Suprapubic skin (tissue), 4 donors: ENCODE data around the gene SEC16B.

Experiments
- CTCF ChIP-seq, 2 donors: fragments of 200-600 bp in 1 of 2; fragments of 450-650 bp in 1 of 2; sonication (generic) in 1 of 2; IDR thresholded peaks; one replicate each; pipeline ENCODE4 v1.5.1; 2016 to 2019; ENCODE audit warnings: antibody characterized with exemption in 2 of 2, mild to moderate bottlenecking in 1 of 2, moderate library complexity in 1 of 2
- EP300 ChIP-seq: sonication (generic); formaldehyde crosslinking; IDR thresholded peaks from one replicate; pipeline ENCODE4 v1.6.1; 2017; ENCODE audit warnings: antibody characterized with exemption
- POLR2A ChIP-seq, 2 donors: fragments of 450-650 bp; IDR thresholded peaks; one replicate each; pipeline ENCODE4 v1.6.1; 2017; ENCODE audit warnings: antibody characterized with exemption in 2 of 2, mild to moderate bottlenecking in 2 of 2, moderate library complexity in 2 of 2
- POLR2AphosphoS5 ChIP-seq, 3 donors: sonication (generic); formaldehyde crosslinking; IDR thresholded peaks; one replicate each; pipeline ENCODE4 v1.6.1; 2017; ENCODE audit warnings: antibody characterized with exemption in 3 of 3

DNA sequence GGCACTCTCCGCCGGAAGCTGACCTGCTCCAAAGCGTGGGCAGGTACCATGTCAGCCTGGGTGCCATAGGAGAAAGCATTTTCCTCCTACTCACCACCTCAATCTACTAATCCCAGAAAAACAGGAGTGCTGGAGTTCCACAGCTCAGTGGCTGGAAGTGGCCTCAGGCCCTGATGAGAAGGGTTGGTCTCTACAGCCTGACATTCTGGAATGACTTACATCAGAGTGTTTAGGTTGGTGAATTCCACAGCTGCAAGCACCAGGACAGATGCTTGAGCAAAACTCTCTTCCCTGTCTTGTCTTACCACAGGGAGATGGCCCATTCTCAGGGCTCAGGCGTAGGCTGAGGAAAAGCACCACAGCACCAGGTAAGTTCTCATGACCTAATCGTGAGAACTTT, 5.5 kb downstream of the SEC16B start:
- TF ChIP-seq POLR2AphosphoS5 (IDR thresholded peaks at IDR 0.05) (no peak), CTCF (IDR thresholded peaks at IDR 0.05) (no peak), POLR2A (IDR thresholded peaks at IDR 0.05) (no peak), EP300 (no peak)
